H1 (cell line): ENCODE data around the gene LRRC37A. TPM values are rescaled to one million over a fixed set of nuclear protein-coding genes. Genes with fewer than 3 reads are reported as not detected.

Experiments
- CTCF ChIA-PET: fragments of 300-600 bp; sonication (Branson Sonifier 250); formaldehyde crosslinking; loops from one replicate; lab custom pipeline; 2021; ENCODE audit not compliant: partially characterized antibody; lab: Charles Lee
- POLR2A ChIA-PET: fragments of 300-600 bp; sonication (Branson Sonifier 250); formaldehyde crosslinking; loops from one replicate; lab custom pipeline; 2021; ENCODE audit warnings: inconsistent platforms; ENCODE audit not compliant: partially characterized antibody; lab: Charles Lee
- DNase-seq, 2 experiments: peaks; one replicate each; pipeline versions ENCODE4 v3.0.0 to v3.0.0-alpha.2; 2010 to 2022; ENCODE audit warnings: low spot score in 2 of 2, low read depth in 1 of 2, mixed read lengths in 1 of 2
- FAIRE-seq: peaks from 2 replicates; lab custom pipeline; 2011; peaks lifted over from hg19 to GRCh38; lab: Jason Lieb, UNC
- H2AFZ ChIP-seq: 2 replicates; pipeline ENCODE4 v1.8.1; 2012; ENCODE audit warnings: low read length, inconsistent platforms
- H2AK5ac ChIP-seq: 2 replicates; pipeline ENCODE4 v1.6.1; 2013; ENCODE audit warnings: low read depth, low read length
- H2BK120ac ChIP-seq: replicated peaks from 2 replicates; pipeline ENCODE3; 2013; ENCODE audit warnings: low read depth, low read length, inconsistent platforms
- H2BK12ac ChIP-seq: 2 replicates; pipeline ENCODE4 v1.6.1; 2013; ENCODE audit warnings: low read depth, low read length
- H2BK15ac ChIP-seq: 2 replicates; pipeline ENCODE4 v1.6.1; 2013; ENCODE audit warnings: low read length
- H2BK20ac ChIP-seq: 2 replicates; pipeline ENCODE4 v1.6.1; 2013; ENCODE audit warnings: low read length
- H2BK5ac ChIP-seq: 2 replicates; pipeline ENCODE4 v1.6.1; 2013; ENCODE audit warnings: low read depth, low read length
- H3K14ac ChIP-seq: 2 replicates; pipeline ENCODE4 v1.6.1; 2013; ENCODE audit warnings: inconsistent platforms; ENCODE audit not compliant: insufficient read length
- H3K18ac ChIP-seq: 2 replicates; pipeline ENCODE4 v1.6.1; 2013; ENCODE audit warnings: low read length; ENCODE audit errors: extremely low read depth
- H3K23ac ChIP-seq: 2 replicates; pipeline ENCODE4 v1.6.1; 2013; ENCODE audit warnings: inconsistent platforms; ENCODE audit not compliant: insufficient read length
- H3K23me2 ChIP-seq: 2 replicates; pipeline ENCODE4 v1.6.1; 2013; ENCODE audit warnings: low read depth, low read length
- H3K27ac ChIP-seq: 2 replicates; pipeline ENCODE4 v1.6.1; 2011; ENCODE audit warnings: low read depth, low read length, inconsistent platforms
- H3K27me3 ChIP-seq, 4 experiments: replicated peaks in 1 of 4; 1 replicate in 1 of 4; 2 replicates in 3 of 4; pipeline versions ENCODE4 v1.6.1 to v1.8.1; 2011 to 2013; ENCODE audit warnings: low read length in 3 of 4, mild to moderate bottlenecking in 3 of 4, inconsistent platforms in 2 of 4, mixed read lengths in 2 of 4, moderate library complexity in 1 of 4; ENCODE audit not compliant: control insufficient read depth in 3 of 4, insufficient read depth in 3 of 4; ENCODE audit errors: extremely low read depth in 1 of 4
- H3K36me3 ChIP-seq, 4 experiments: 2 replicates each; pipeline versions ENCODE4 v1.6.1 to v1.8.1; 2011 to 2013; ENCODE audit warnings: mild to moderate bottlenecking in 4 of 4, low read length in 3 of 4, moderate library complexity in 2 of 4, control low read depth in 1 of 4, inconsistent platforms in 1 of 4; ENCODE audit not compliant: insufficient read depth in 4 of 4, control insufficient read depth in 2 of 4
- H3K4ac ChIP-seq: replicated peaks from 2 replicates; pipeline ENCODE3; 2013; ENCODE audit warnings: low read length, low read depth, mixed read lengths, inconsistent platforms; ENCODE audit not compliant: insufficient read length
- H3K4me1 ChIP-seq, 4 experiments: replicated peaks in 1 of 4; 1 replicate in 1 of 4; 2 replicates in 3 of 4; pipeline versions ENCODE4 v1.6.1 to v1.8.1; 2011 to 2013; ENCODE audit warnings: low read length in 3 of 4, inconsistent platforms in 2 of 4, mixed read lengths in 1 of 4; ENCODE audit not compliant: insufficient read depth in 4 of 4, control insufficient read depth in 3 of 4
- H3K4me2 ChIP-seq, 2 experiments: 2 replicates each; pipeline versions ENCODE4 v1.6.1 to v1.8.1; 2011 to 2013; ENCODE audit warnings: low read depth in 2 of 2, low read length in 2 of 2, control low read depth in 1 of 2, inconsistent platforms in 1 of 2, mild to moderate bottlenecking in 1 of 2; ENCODE audit not compliant: insufficient read depth in 1 of 2
- H3K4me3 ChIP-seq, 4 experiments: fragments of 200-600, 300-600 bp in 1 of 4; sonication (generic), shearing (Covaris generic), sonication (Bioruptor Twin) in 1 of 4; 2 replicates each; pipeline versions ENCODE4 v1.5.1 to v1.8.1; 2011 to 2016; ENCODE audit warnings: low read length in 4 of 4, low read depth in 3 of 4, control low read depth in 2 of 4, inconsistent platforms in 2 of 4, mild to moderate bottlenecking in 2 of 4, mixed read lengths in 1 of 4, moderate library complexity in 1 of 4; ENCODE audit not compliant: insufficient read depth in 2 of 4; ENCODE audit errors: extremely low read depth in 1 of 4
- H3K56ac ChIP-seq: replicated peaks from 2 replicates; pipeline ENCODE3; 2013; ENCODE audit warnings: low read depth, mild to moderate bottlenecking, mixed read lengths, low read length, inconsistent platforms; ENCODE audit not compliant: insufficient read length
- H3K79me1 ChIP-seq: 2 replicates; pipeline ENCODE4 v1.6.1; 2013; ENCODE audit warnings: low read depth, low read length, control low read depth
- H3K79me2 ChIP-seq, 2 experiments: 2 replicates each; pipeline versions ENCODE4 v1.6.1 to v1.8.1; 2012 to 2013; ENCODE audit warnings: low read length in 2 of 2, mild to moderate bottlenecking in 2 of 2, inconsistent platforms in 1 of 2; ENCODE audit not compliant: insufficient read depth in 2 of 2, control insufficient read depth in 1 of 2
- H3K9ac ChIP-seq, 4 experiments: replicated peaks in 1 of 4; 1 replicate in 1 of 4; 2 replicates in 3 of 4; pipeline versions ENCODE4 v1.6.1 to v1.8.1; 2011 to 2013; ENCODE audit warnings: low read depth in 3 of 4, low read length in 3 of 4, control low read depth in 2 of 4, mild to moderate bottlenecking in 2 of 4, moderate library complexity in 2 of 4, inconsistent platforms in 1 of 4; ENCODE audit errors: extremely low read depth in 1 of 4
- H3K9me3 ChIP-seq, 2 experiments: 2 replicates each; pipeline versions ENCODE4 v1.6.1 to v1.8.1; 2012 to 2013; ENCODE audit warnings: mild to moderate bottlenecking in 2 of 2, moderate library complexity in 2 of 2, control low read depth in 1 of 2, inconsistent platforms in 1 of 2, low read depth in 1 of 2, low read length in 1 of 2, mixed read lengths in 1 of 2; ENCODE audit not compliant: insufficient read depth in 2 of 2
- H4K20me1 ChIP-seq, 2 experiments: replicated peaks in 1 of 2; 2 replicates each; pipeline versions ENCODE3 to v1.8.1; 2011 to 2013; ENCODE audit warnings: inconsistent platforms in 2 of 2, low read length in 2 of 2, mild to moderate bottlenecking in 1 of 2; ENCODE audit not compliant: insufficient read depth in 2 of 2, control insufficient read depth in 1 of 2
- H4K5ac ChIP-seq: 2 replicates; pipeline ENCODE4 v1.6.1; 2013; ENCODE audit warnings: low read length, low read depth, mixed read lengths, inconsistent platforms; ENCODE audit not compliant: insufficient read length
- H4K8ac ChIP-seq: 2 replicates; pipeline ENCODE4 v1.8.0; 2013; ENCODE audit warnings: mild to moderate bottlenecking, moderate library complexity, low read length, inconsistent platforms; ENCODE audit not compliant: insufficient read depth; ENCODE audit errors: extremely low read depth
- H4K91ac ChIP-seq: replicated peaks from 2 replicates; pipeline ENCODE3; 2013; ENCODE audit warnings: low read length, mixed read lengths, inconsistent platforms; ENCODE audit not compliant: insufficient read length
- BRCA1 ChIP-seq: IDR thresholded peaks from 2 replicates; pipeline ENCODE4 v1.6.1; 2012; ENCODE audit warnings: low read depth, low read length, improper control_type of control experiment
- CTBP2 ChIP-seq: IDR thresholded peaks from 2 replicates; pipeline ENCODE4 v1.7.0; 2011; ENCODE audit warnings: borderline replicate concordance, mild to moderate bottlenecking, moderate library complexity, mixed read lengths, low read length; ENCODE audit not compliant: insufficient read depth, insufficient read length
- HDAC2 ChIP-seq, 2 experiments: fragments of 300-600 bp in 1 of 2; sonication (generic) in 1 of 2; IDR thresholded peaks; 2 replicates each; pipeline ENCODE4 v1.6.1; 2011 to 2012; ENCODE audit warnings: low read depth in 2 of 2, low read length in 2 of 2, mild to moderate bottlenecking in 2 of 2, moderate library complexity in 2 of 2, borderline replicate concordance in 1 of 2, inconsistent platforms in 1 of 2
- HDAC6 ChIP-seq: IDR thresholded peaks from one replicate; pipeline ENCODE4 v1.7.1; 2012; ENCODE audit warnings: low read depth, mild to moderate bottlenecking, inconsistent platforms, low read length, moderate library complexity
- JUN ChIP-seq: IDR thresholded peaks from 2 replicates; pipeline ENCODE4 v1.6.1; 2011; ENCODE audit warnings: low read depth, mild to moderate bottlenecking, improper control_type of control experiment, low read length
- KDM4A ChIP-seq: IDR thresholded peaks from one replicate; pipeline ENCODE4 v1.7.1; 2012; ENCODE audit warnings: low read depth, mild to moderate bottlenecking, moderate library complexity, low read length, inconsistent platforms; ENCODE audit not compliant: severe bottlenecking
- SP4 ChIP-seq: IDR thresholded peaks from 2 replicates; pipeline ENCODE4 v1.6.1; 2012; ENCODE audit warnings: low read length, inconsistent platforms
- SUZ12 ChIP-seq: fragments of 200-600 bp; sonication (generic); IDR thresholded peaks from 2 replicates; pipeline ENCODE4 v1.6.1; 2012; ENCODE audit warnings: mild to moderate bottlenecking, inconsistent platforms, low read length, moderate library complexity, mixed read lengths
- WGBS, 2 experiments: shearing (Covaris generic) in 1 of 2; methylation state at CpG; one replicate each; pipeline versions ENCODE4 v1.1.6 to v1.1.7; 2013 to 2015; ENCODE audit warnings: low lambda C conversion rate in 2 of 2, mixed read lengths in 2 of 2, inconsistent platforms in 1 of 2, low coverage in 1 of 2, missing lambda C conversion rate in 1 of 2; ENCODE audit not compliant: insufficient replicate concordance in 2 of 2, insufficient coverage in 1 of 2, insufficient read length in 1 of 2; ENCODE audit errors: extremely low coverage in 1 of 2, missing lambda C conversion rate in 1 of 2; 5-methylcytosine and 5-hydroxymethylcytosine counted together
- polyA plus RNA-seq, 7 experiments: library from polyadenylated mRNA; depleted of rRNA in 3 of 7; stranded (reverse) in 5 of 7; unstranded in 2 of 7; fragments of >200 nt in 5 of 7; fragments of 200-250 nt in 2 of 7; gene quantifications; 1 replicate in 5 of 7; 2 replicates in 1 of 7; 4 replicates in 1 of 7; pipeline versions ENCODE4 v1.2.1 to v1.2.3, GENCODE V29; 2011 to 2013; ENCODE audit warnings: missing spikeins in 2 of 7, mixed read lengths in 2 of 7
- total RNA-seq: library from RNA; stranded (reverse); fragmentation: NEBNext Ultra II Directional; extraction: Animal tissue kit (Norgen Biotek cat#: 25700); gene quantifications from 2 replicates; pipeline ENCODE4 v1.2.1, GENCODE V29; 2021
- TF ChIP-seq, protein P1 (sequence below): IDR thresholded peaks from 2 replicates; pipeline ENCODE4 v1.6.1; 2011; ENCODE audit warnings: low read length, improper control_type of control experiment

LRRC37A gene
- total and polyA plus RNA-seq, 2 of the 8 experiments (the other 6 are each of a cell fraction or from before 2014, with no cell fraction given): 1.4 to 2.9 TPM

DNA sequence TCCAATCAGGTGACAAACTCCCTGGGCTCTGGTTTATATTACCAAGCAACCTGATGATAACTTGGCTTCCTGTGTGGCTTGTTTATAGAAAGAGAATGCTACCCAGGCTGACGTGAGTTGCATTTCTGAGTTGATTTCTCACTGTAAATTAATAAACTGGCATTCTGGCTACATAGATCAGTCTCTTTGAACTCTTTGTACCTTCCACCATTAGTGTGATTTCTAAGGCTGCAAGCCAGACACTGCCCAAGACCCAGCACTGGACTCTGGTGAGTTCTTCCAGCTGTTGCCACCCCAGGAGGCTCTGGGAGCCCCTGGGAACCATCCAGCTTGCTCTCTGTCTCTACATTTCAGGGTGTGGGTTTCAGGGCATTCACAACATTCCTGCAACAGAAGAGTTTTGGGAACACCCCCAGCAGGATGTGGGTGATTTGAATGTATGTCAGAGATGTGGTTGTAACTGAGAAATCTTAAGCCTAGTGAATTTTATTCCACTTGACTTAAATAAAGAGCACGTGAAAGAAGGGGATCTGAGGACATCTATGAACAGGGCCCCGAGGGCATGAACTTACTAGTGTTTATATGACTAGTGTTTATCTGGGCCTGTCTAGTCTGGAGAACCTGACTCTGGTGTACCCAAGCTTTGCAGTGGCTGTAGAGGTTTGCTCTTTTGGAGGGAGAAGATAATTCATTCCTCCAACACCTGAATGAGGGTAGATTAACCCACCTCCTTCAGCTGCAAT lies 30.3 kb upstream of the LRRC37A start:
- no peak overlapping the region for H3K4me3 ChIP-seq
- H3K4me2 ChIP-seq: no peak overlapping the region
- no peak for FAIRE-seq
- H3K27me3 ChIP-seq: peaks cover 14 to 52% (median 46%) of the 10 kb centered on the region in 4 experiments
- H3K4ac ChIP-seq: no peak overlapping the region
- H3K56ac ChIP-seq: no peak overlapping the region
- no peaks in the 10 kb centered on the region for H3K79me2 ChIP-seq
- H2BK120ac ChIP-seq: no peak overlapping the region
- ChIA-PET POLR2A (interaction anchor here (0.8 to 1.0 kb wide), 2 partner anchors 9 to 22 kb away, joined by 3 read pairs; no protein-coding TSS in a partner anchor), CTCF (interaction anchor here (1.0 to 1.8 kb wide), 4 partner anchors 22 to 679 kb away, joined by 3 to 5 read pairs (median 3); no protein-coding TSS in a partner anchor)
- no peak overlapping the region for H3K14ac ChIP-seq
- peaks cover 15% of the 10 kb centered on the region for H3K23me2 ChIP-seq
- H3K79me1 ChIP-seq: no peaks in the 10 kb centered on the region
- H4K5ac ChIP-seq: no peak overlapping the region
- no peak overlapping the region for H3K23ac ChIP-seq
- H4K20me1 ChIP-seq: no peaks in the 10 kb centered on the region
- DNase-seq: no peak
- H2AFZ ChIP-seq: no peak overlapping the region
- peaks cover 0 to 12% (median 6%) of the 10 kb centered on the region in 4 experiments; a peak in 5 of 7 replicates for H3K4me1 ChIP-seq
- H4K8ac ChIP-seq: no peak overlapping the region
- no peak overlapping the region for H2BK15ac ChIP-seq
- H2BK20ac ChIP-seq: no peak overlapping the region
- no peak overlapping the region for H2BK5ac ChIP-seq
- no peak overlapping the region for H3K9ac ChIP-seq
- H3K9me3 ChIP-seq: no peaks in the 10 kb centered on the region
- no peak overlapping the region for H3K27ac ChIP-seq
- H3K36me3 ChIP-seq: no peaks in the 10 kb centered on the region
- H2AK5ac ChIP-seq: no peak overlapping the region
- no peak overlapping the region for H2BK12ac ChIP-seq
- no peak overlapping the region for H4K91ac ChIP-seq
- H3K18ac ChIP-seq: no peak overlapping the region
- 72% methylated on average over 3 of the region's 3 CpGs; no CpG with 5 or more reads in 1 of the 2 experiments for WGBS, 2 experiments
- no peak for TF ChIP-seq SP4
- no peak for TF ChIP-seq SUZ12
- TF ChIP-seq KDM4A: no peak
- TF ChIP-seq HDAC6: no peak
- TF ChIP-seq HDAC2 (IDR thresholded peaks at IDR 0.05; ENCODE audit: borderline replicate concordance in 1 of 2, low read depth in 2 of 2, low read length in 2 of 2): no peak
- no peak for TF ChIP-seq JUN
- TF ChIP-seq, protein P1, sequence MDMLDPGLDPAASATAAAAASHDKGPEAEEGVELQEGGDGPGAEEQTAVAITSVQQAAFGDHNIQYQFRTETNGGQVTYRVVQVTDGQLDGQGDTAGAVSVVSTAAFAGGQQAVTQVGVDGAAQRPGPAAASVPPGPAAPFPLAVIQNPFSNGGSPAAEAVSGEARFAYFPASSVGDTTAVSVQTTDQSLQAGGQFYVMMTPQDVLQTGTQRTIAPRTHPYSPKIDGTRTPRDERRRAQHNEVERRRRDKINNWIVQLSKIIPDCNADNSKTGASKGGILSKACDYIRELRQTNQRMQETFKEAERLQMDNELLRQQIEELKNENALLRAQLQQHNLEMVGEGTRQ: no peak
- no peak for TF ChIP-seq CTBP2
- no peak for TF ChIP-seq BRCA1
